Measurements from ENCODE around the gene WDR26. TPM values are rescaled to one million over a fixed set of nuclear protein-coding genes. Genes with fewer than 3 reads are reported as not detected.

WDR26 gene
- total and polyA plus RNA-seq, 9 of the 15 experiments (the other 6 are each of a cell fraction or from before 2014, with no cell fraction given) = 11.5 to 66.0 (median 39.8) TPM

GRCh38 chr1:224433041-224433691, 1.4 kb downstream of the WDR26 start:
- in situ Hi-C loops (cut with MboI) = no loop called here
- peaks cover 27% of the 10 kb centered on the region for H3K36me3 ChIP-seq (ENCODE audit: control insufficient read depth, insufficient read depth, low read length)
- H3K27me3 ChIP-seq (ENCODE audit: control insufficient read depth in 2 of 2, insufficient read depth in 2 of 2, low read length in 2 of 2) = no peaks in the 10 kb centered on the region
- peak overlapping the region; percentile 77 for H3K4me3 ChIP-seq
- H3K9me1 ChIP-seq (ENCODE audit: control insufficient read depth, insufficient read depth, low read length) = no peaks in the 10 kb centered on the region
- whole genome bisulfite sequencing (ENCODE audit: insufficient coverage, low coverage, missing lambda C conversion rate) = 1% methylated on average over 14 of the region's 19 CpGs
- intact Hi-C loops (cut with micrococcal nuclease) = loop anchor here (2.0 kb wide), 1 partner anchor 24 kb away; no protein-coding TSS in a partner anchor
- H3K4me2 ChIP-seq (ENCODE audit: insufficient read depth, low read length) = peak overlapping the region; percentile 96
- POLR2A ChIA-PET = interaction anchor here (0.5 to 4.4 kb wide), 15 partner anchors 9 to 220 kb away, joined by 3 to 45 read pairs (median 4); no protein-coding TSS in a partner anchor
- peak overlapping the region; percentile 80 for H3K27ac ChIP-seq (ENCODE audit: extremely low read depth, low read depth, low read length)
- no TSS peak for BruUV-seq (replicated peaks)
- H3K9ac ChIP-seq (ENCODE audit: insufficient read depth in 1 of 2, low read depth in 2 of 2, low read length in 2 of 2) = peak overlapping the region; percentile 68 to 97
- FAIRE-seq (no peak), DNase-seq (ENCODE audit: extremely low read depth in 1 of 4, low spot score in 3 of 4) (peak in 3 of 4 experiments; percentile 26 to 47 (median 39)), ATAC-seq (peak; percentile 4)
- H3K79me2 ChIP-seq (ENCODE audit: control insufficient read depth, insufficient read depth, low read length) = peaks cover 91% of the 10 kb centered on the region
- peaks cover 17% of the 10 kb centered on the region for H4K20me1 ChIP-seq (replicated peaks; ENCODE audit: control insufficient read depth, insufficient read depth, low read length)
- H2AFZ ChIP-seq (ENCODE audit: low read depth, low read length) = no peak overlapping the region
- H3K4me1 ChIP-seq (replicated peaks in 1 of 2; ENCODE audit: control insufficient read depth in 2 of 2, insufficient read depth in 2 of 2, low read length in 2 of 2) = peaks cover 12 to 32% of the 10 kb centered on the region in 2 experiments
- CTCF ChIA-PET (ENCODE audit: low intra/inter-chr PET ratio) = no interaction called here
- H3K9me3 ChIP-seq (replicated peaks; ENCODE audit: control insufficient read depth, insufficient read depth, low read depth, low read length) = no peaks in the 10 kb centered on the region
- TF ChIP-seq MEIS2 (IDR thresholded peaks at IDR 0.05; ENCODE audit: partially characterized antibody) = peak; percentile 30
- 0 out of 2 replicates have a peak, but pooled peaks have one; percentile 4 for TF ChIP-seq PKNOX1 (IDR thresholded peaks at IDR 0.05)
- TF ChIP-seq ZNF518B (CRISPR knock-in tag; IDR thresholded peaks at IDR 0.05) = no peak
- TF ChIP-seq ILK (tag; IDR thresholded peaks at IDR 0.05; ENCODE audit: borderline replicate concordance, low read depth) = no peak
- TF ChIP-seq MLX (CRISPR knock-in tag; conservative IDR thresholded peaks at IDR 0.05) = no peak
- TF ChIP-seq SAP30 (IDR thresholded peaks at IDR 0.05; ENCODE audit: borderline replicate concordance, insufficient read depth, low read depth, low read length, poor library complexity, severe bottlenecking) = peak; percentile 25
- no peak for TF ChIP-seq ZNF584 (CRISPR knock-in tag; IDR thresholded peaks at IDR 0.05; ENCODE audit: low read depth)

Data from K562 (cell line).